VCaP (cell line): ENCODE measurements around the gene TNNT3.

Experiments used
- H3K27ac ChIP-seq: fragments of 450-650 bp; 2 replicates; pipeline ENCODE4 v1.5.1; 2017
- CTCF ChIP-seq: fragments of 450-650 bp; conservative IDR thresholded peaks from 2 replicates; pipeline ENCODE4 v1.5.1; 2017; ENCODE audit warnings: mild to moderate bottlenecking, moderate library complexity

Gene TNNT3

GRCh38 chr11:1959786-1960185 lies 40.3 kb downstream of the TNNT3 start:
- no peak for TF ChIP-seq CTCF
- H3K27ac ChIP-seq: no peak overlapping the region

- no peak overlapping the region for H3K27ac ChIP-seq
- TF ChIP-seq CTCF: no peak
Measured at GRCh38 chr11:1963864-1964263, 44.4 kb downstream of the TNNT3 start.

GRCh38 chr11:1964348-1964747 lies 44.8 kb downstream of the TNNT3 start:
- TF ChIP-seq CTCF: no peak
- no peak overlapping the region for H3K27ac ChIP-seq

- H3K27ac ChIP-seq: no peak overlapping the region
Measured at GRCh38 chr11:1964955-1965354, 45.5 kb downstream of the TNNT3 start.

GRCh38 chr11:1966531-1966930 lies 47.0 kb downstream of the TNNT3 start:
- TF ChIP-seq CTCF: no peak

More at GRCh38 chr11:1964955-1965354, 45.5 kb downstream of the TNNT3 start:
- no peak for TF ChIP-seq CTCF

GRCh38 chr11:1967641-1968225 lies 48.2 kb downstream of the TNNT3 start:
- TF ChIP-seq CTCF: no peak
- no peak overlapping the region for H3K27ac ChIP-seq

More at GRCh38 chr11:1966531-1966930, 47.0 kb downstream of the TNNT3 start:
- H3K27ac ChIP-seq: no peak overlapping the region

- H3K27ac ChIP-seq: no peak overlapping the region
- no peak for TF ChIP-seq CTCF
Measured at GRCh38 chr11:1968454-1969002, 49.0 kb downstream of the TNNT3 start.
